Islet of Langerhans (tissue), 1 donor: ENCODE results near the gene IER5.
"Not testable (repeated sequence)": the region's sequence is repeated elsewhere in the genome, so short reads cannot be mapped to it uniquely, and the experiment has no call there.

Experiments used
- FAIRE-seq: peaks from one replicate; lab custom pipeline; 2011; peaks lifted over from hg19 to GRCh38; lab: Jason Lieb, UNC

The IER5 gene

DNA sequence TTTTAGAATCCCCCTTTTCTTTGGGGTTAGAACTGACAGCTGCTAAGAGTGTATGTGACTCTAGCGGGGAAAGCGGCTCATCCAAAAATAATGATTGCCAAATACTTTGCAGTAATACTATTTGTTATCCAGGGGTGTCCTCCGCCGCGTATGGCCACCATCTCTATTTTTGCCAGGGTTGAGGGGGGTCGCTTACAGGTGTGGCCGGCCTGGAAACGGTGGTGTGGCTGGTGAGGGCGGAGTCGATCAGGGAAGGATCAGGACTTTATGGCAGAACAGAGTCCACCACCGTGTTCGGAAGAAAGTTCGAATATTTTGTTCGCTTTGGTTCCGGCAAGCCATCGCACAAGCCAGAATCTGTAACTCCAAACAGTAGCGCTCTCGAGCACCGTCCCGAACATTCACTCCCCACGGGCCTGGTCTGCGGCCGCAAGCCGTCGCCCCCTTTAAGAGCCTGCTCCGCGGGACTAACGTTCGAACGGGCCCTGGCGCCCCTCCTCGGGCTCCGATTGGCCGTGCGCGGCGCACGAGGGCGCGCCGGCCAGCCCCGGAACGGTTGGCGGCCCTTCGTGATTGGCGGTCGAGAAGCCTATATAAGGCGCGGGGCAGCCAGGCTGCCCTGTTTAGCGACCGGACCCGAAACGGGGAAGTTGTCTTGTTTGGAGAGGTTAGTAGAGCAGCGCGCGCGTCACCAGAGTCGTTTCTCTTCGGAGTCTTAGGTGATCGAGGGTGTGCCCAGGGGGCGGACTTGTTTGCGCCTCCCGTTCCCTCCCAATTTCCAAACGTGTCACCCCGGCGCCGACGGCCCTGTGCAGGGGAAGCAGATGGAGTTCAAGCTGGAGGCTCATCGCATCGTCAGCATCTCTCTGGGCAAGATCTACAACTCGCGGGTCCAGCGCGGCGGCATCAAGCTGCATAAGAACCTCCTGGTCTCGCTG, at the start of gene IER5:
Gene IER5, plus strand, starts transcription at position 622 of the 938 bp plus-strand sequence. Its CDS starts 203 bp downstream, at position 825.
- no peak for FAIRE-seq

DNA sequence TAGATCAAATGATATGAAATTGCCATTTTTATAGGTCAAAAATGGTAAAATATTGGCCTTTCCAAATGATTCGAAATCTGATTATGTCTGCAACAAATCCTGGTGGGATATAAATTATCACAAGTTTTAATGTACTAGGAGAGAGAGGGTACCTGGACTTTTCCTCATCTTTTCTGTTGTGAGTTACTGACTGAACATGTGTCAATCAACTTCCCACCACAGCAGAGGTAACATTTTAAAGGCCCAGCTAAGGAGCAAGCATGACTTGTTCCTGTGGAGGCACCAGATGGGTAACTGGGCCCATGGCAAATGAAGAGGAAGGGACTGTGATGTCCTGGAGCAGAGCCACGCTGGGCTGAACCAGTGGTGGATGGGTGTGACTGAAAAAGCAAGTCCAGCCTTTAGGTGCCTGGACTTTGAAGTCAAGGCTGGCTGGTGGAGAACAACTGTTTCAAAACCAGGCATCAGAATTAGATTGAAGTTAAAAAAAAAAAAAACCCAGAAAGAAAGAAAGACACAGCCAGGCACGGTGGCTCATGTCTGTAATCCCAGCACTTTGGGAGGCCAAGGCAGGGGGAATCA, 48.1 kb upstream of the IER5 start:
- no peak for FAIRE-seq

DNA sequence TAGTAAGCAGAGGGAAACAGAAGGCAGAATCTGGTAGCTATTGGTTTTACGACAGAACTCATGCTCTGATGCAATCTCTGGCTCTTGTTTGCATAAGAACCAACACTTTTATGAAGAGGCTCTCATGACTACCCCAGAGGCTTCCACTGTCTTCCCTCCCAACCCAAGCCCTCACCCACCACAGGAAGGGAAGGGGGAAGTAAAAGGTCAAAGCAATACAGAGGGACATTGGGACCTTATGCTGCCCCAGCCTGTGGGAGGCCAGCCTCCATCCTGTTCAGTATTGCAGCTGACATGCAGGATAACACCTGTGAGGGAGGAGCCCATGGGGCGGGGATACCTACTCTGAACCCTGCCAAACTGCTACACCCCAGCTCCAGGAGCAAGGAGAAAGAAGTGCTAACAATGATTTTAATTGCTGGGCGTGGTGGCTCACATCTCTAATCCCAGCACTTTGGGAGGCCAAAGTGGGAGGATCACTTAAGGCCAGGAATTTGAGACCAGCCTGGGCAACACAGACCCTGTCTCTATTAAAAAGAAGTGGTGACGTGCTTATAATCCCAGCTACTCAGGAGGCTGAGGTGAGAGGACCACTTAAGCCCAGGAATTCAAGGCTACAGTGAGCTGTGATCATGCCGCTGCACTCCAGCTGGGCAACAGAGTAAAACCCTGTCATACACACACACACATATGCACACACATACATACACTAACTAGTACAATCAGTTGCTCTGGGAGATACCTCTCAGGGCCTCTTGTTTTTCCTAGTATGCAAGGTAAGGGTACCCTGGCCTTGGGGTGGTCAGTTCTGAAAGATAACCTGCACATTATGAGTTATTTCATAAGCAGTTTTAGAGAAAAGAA, 45.2 kb upstream of the IER5 start:
- no peak for FAIRE-seq

- FAIRE-seq, result no peak
Measured at GRCh38 chr1:181044449-181044966, 44.0 kb upstream of the IER5 start.

DNA sequence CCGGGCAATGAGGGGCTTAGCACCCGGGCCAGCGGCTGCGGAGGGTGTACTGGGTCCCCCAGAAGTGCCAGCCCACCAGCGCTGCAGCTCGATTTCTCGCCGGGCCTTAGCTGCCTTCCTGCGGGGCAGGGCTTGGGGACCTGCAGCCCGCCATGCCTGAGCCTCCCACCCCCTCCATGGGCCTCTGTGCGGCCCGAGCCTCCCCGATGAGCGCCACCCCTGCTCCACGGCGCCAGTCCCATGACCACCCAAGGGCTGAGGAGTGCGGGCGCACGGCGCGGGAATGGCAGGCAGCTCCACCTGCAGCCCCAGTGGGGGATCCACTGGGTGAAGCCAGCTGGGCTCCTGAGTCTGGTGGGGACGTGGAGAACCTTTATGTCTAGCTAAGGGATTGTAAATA, 42.6 kb upstream of the IER5 start:
- not testable (repeated sequence) for FAIRE-seq

DNA sequence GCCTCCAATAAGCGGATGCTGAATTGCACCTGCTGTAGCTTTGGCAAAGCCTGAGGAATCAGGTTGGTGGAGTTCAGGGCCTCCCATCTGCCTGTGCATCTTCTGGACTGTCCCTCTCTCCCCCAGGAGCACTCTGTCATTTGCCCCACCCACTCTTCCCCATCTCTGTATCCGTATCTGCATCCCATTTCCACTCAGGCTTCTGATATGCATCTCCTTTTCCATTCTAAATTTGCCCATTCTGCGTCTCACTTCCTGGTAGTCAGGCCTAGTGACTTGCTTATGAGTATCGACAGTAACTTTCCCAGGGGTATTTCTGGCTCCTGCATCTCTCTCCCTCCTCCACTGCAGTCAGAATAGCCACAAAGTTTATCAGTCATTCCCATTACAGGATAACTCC, 39.1 kb upstream of the IER5 start:
- no peak for FAIRE-seq

GRCh38 chr1:181050922-181051321, 37.6 kb upstream of the IER5 start:
- FAIRE-seq, result no peak

- no peak for FAIRE-seq
Measured at GRCh38 chr1:181056560-181056959, 31.9 kb upstream of the IER5 start.

DNA sequence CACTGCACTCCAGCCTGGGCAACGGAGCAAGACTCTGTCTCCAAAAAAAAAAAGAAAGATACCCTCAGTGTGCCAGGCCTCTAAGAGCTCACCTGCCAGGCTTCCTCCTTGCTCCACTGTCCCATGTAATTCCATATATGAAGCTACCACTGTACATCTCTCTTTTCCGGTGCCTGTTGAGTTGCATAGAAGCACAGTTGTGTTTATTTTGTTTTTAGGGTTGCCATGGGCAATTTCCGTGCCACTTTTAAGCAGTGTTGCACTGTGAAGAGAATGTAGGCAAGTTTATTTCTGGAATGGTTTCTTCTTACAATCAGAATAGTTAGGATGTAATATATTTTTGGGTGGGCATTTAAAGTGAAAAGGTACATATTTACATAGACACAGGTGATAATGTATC, 31.4 kb upstream of the IER5 start:
- no peak for FAIRE-seq

- FAIRE-seq, result no peak
Measured at GRCh38 chr1:181059435-181059834, 29.1 kb upstream of the IER5 start.

DNA sequence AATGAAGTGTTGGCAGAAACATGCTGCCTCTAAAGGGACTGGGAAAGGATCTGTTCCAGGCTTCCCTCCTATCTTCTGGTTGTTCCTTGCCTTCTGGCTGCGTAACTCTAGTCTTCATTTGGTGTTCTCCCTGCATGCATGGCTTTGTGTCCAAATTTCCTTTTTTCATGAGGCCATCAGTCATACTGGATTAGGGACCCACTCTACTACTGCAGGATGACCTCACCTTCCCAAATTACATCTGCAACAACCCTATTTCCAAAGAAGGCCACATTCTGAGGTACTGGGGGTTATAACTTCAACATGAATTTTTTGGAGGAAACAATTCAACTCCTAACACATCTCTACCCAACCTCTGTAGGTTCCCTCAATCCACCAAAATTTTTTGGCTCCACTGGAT, 28.4 kb upstream of the IER5 start:
- FAIRE-seq, result no peak

DNA sequence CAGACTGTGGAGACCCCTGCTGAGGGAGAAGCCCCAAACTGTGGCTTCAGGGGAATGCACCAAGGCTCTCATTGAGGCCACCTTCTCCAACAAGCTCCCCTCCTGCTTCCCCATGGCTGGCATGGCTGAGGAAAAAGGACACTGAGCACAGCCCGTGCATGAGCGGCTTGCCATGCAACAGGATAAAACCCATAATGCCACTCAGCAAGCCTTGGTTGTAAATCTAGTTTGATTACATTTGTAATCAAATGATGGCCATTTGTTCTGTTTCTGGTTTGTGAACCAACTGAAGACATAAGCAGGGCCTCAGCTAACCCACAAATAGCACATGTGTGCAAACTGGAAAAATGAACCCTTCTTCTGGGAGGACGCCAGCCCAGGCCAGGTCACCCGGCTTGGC, 27.6 kb upstream of the IER5 start:
- not testable (repeated sequence) for FAIRE-seq

- FAIRE-seq, result no peak
Measured at GRCh38 chr1:181061487-181061886, 27.0 kb upstream of the IER5 start.

DNA sequence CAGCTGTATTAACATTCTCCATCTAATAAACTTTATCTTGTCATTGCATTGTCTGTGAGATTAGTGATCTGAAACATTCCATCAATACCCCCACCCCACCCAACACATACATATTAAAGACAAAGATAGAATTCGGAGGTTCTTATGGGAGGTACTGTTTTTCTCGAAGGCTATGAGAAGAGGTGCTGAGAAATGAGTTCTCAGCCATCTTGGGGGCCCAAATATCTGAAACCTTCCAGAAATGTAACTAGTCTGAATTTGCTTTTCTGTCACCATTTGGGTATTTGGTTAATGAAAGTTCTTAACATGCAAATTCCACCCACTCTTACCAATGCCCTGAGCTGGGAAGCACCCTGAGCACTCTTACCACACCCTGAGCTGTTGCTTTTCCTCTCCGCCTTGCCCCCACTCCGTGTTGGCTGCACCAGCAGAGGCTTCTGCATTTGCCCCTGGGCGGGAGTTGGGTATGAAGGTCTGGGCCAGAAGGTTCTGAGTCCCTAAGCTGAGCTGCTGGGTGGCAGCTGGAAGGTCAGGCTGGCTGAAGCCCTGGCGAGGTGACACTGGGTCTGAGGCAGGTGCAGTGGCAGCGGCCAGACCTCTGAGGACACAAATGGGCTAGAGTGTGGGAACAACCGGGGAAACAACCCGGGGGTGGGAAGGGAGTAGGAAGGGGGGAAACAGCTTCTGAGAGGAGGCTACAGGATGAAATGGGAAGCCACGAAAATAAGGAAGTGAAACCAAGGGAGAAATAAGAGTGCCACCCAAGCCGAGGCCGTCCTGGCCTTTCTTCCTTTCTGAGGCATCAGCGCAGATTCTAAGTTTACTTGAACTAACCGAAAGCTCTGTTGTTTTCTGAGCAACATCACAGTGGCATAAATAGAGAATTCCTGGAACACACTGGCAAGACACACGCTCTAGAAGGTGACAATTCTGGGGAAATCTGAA, 26.3 kb upstream of the IER5 start:
- FAIRE-seq, result no peak

DNA sequence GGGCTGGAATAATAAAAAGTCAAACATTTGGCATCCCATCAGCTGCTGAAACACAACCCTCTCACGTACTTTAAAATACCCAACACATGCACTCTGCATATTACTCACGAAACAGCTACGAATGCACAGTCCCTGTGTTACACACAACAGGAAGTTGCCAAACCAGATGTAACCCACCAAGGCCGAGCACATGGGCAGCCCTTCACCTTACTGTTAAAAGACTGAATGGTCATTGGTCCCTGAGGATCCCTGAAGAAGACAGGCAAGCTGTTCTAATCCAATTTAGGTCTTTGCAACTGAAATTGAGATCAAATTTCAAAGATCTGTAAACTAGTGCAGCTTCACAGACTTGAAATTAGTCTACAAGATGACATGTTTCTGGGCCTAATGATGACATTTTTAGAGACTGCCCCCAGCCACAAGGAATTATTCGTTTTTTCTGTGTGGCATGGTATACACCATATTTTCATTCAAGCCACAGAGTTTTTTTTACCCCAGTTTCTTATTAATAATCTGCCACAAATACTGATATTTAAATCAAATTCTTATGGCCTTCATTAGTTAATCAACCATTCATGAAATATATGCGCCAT, 25.6 kb upstream of the IER5 start:
- no peak for FAIRE-seq

GRCh38 chr1:181064011-181064623, 24.4 kb upstream of the IER5 start:
- no peak for FAIRE-seq

GRCh38 chr1:181064702-181065101, 23.8 kb upstream of the IER5 start:
- no peak for FAIRE-seq

GRCh38 chr1:181073638-181074037, 14.9 kb upstream of the IER5 start:
- FAIRE-seq, result no peak

DNA sequence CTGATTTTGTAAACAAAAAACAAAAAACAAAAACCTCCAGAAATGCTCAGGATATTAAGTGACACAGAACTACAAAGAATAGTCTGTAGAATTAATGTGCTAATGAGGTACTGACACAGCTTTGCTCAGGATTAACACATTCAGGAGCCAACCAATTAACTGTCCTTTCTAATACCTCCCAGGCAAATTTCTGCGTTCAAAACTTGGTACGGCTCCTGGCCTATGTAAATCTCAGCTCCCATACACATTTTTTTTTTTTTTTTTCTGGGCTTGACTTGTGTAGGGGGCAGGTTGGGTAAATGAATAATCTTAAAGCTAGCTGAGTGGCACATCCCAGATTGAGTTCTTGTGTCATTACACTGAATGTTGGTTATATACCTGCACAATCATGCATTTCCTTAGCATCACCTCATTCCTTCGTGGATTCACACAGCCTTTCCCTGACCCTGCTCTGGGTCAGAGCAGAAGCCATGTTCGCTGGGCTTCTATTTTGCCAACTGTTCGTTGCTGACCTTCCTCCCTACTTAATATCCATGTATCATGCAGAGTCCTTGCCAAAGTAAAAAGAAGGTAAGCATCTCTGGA, 12.6 kb upstream of the IER5 start:
- no peak for FAIRE-seq

GRCh38 chr1:181076852-181077251, 11.6 kb upstream of the IER5 start:
- no peak for FAIRE-seq
